GM12878 (cell line): ENCODE data around the gene MEAF6. TPM values are rescaled to one million over a fixed set of nuclear protein-coding genes. Genes with fewer than 3 reads are reported as not detected.

Source experiments
- ATAC-seq: fragments of 200-7000 bp; cut with Tn5 transposase; 3 replicates; pipeline ENCODE4 v1.9.1; 2020; ENCODE audit warnings: mild to moderate bottlenecking, moderate library complexity
- BruUV-seq: library from RNA; stranded (reverse); fragments of 400-500 nt; replicated peaks from 2 replicates; lab custom pipeline; 2021; lab: Mats Ljungman, UMichigan
- CTCF ChIA-PET: fragments of 300-600 bp; sonication (Branson Sonifier 250); formaldehyde crosslinking; extraction: SDS; loops from one replicate; lab custom pipeline; 2021; ENCODE audit warnings: inconsistent platforms; lab: Yijun Ruan, JAX
- POLR2A ChIA-PET: fragments of 350-600 bp; formaldehyde crosslinking; extraction: SDS; loops from one replicate; lab custom pipeline; 2021; ENCODE audit warnings: inconsistent platforms; lab: Charles Lee
- RAD21 ChIA-PET: fragments of 300-600 bp; sonication (Branson Sonifier 250); formaldehyde crosslinking; loops from one replicate; lab custom pipeline; 2023; ENCODE audit warnings: antibody characterized with exemption; ENCODE audit not compliant: unreplicated experiment; lab: Charles Lee
- SMC1A ChIA-PET: fragments of 300-600 bp; sonication (Branson Sonifier 250); formaldehyde crosslinking; loops from one replicate; lab custom pipeline; 2023; ENCODE audit not compliant: unreplicated experiment, uncharacterized antibody; lab: Charles Lee
- DNase-seq: peaks from one replicate; pipeline ENCODE4 v3.0.0-alpha.2; 2011; ENCODE audit warnings: low read depth, low spot score
- FAIRE-seq: peaks from 3 replicates; lab custom pipeline; 2011; peaks lifted over from hg19 to GRCh38; lab: Jason Lieb, UNC
- H2AFZ ChIP-seq: 2 replicates; pipeline ENCODE4 v1.6.0; 2011; ENCODE audit warnings: low read depth, low read length, control low read depth; ENCODE audit not compliant: control insufficient read depth
- H3K27ac ChIP-seq: 2 replicates; pipeline ENCODE4 v1.5.1; 2011; ENCODE audit warnings: control low read depth; ENCODE audit not compliant: control insufficient read depth, insufficient read depth
- H3K27me3 ChIP-seq, 2 experiments: replicated peaks in 1 of 2; 2 replicates each; pipeline versions ENCODE4 v1.6.0 to v1.6.1; 2011; ENCODE audit warnings: low read length in 1 of 2; ENCODE audit not compliant: control insufficient read depth in 2 of 2, insufficient read depth in 2 of 2
- H3K36me3 ChIP-seq, 2 experiments: 2 replicates each; pipeline ENCODE4 v1.5.1; 2011; ENCODE audit warnings: low read length in 1 of 2; ENCODE audit not compliant: control insufficient read depth in 2 of 2, insufficient read depth in 2 of 2
- H3K4me1 ChIP-seq: 2 replicates; pipeline ENCODE4 v1.6.1; 2011; ENCODE audit warnings: mild to moderate bottlenecking, low read length, moderate library complexity, mixed read lengths; ENCODE audit not compliant: control insufficient read depth, insufficient read depth
- H3K4me2 ChIP-seq: 2 replicates; pipeline ENCODE4 v1.6.0; 2011; ENCODE audit warnings: control low read depth; ENCODE audit not compliant: control insufficient read depth, insufficient read depth
- H3K4me3 ChIP-seq: fragments of 200-600 bp; sonication (generic); 2 replicates; pipeline ENCODE4 v1.5.1; 2016
- H3K79me2 ChIP-seq: 2 replicates; pipeline ENCODE4 v1.6.0; 2011; ENCODE audit warnings: low read length; ENCODE audit not compliant: control insufficient read depth, insufficient read depth
- H3K9ac ChIP-seq: 2 replicates; pipeline ENCODE4 v1.8.0; 2011; ENCODE audit warnings: low read length, control low read depth, mixed read lengths; ENCODE audit not compliant: control insufficient read depth, insufficient read depth
- H3K9me3 ChIP-seq: replicated peaks from 3 replicates; pipeline ENCODE4 v1.5.1; 2011; ENCODE audit warnings: mild to moderate bottlenecking, low read length; ENCODE audit not compliant: control insufficient read depth, insufficient read depth
- H4K20me1 ChIP-seq: 2 replicates; pipeline ENCODE4 v1.6.0; 2011; ENCODE audit not compliant: control insufficient read depth, insufficient read depth
- BCL11A ChIP-seq: IDR thresholded peaks from 2 replicates; pipeline ENCODE4 v1.6.1; 2011; ENCODE audit warnings: low read depth, low read length
- BRCA1 ChIP-seq: IDR thresholded peaks from 2 replicates; pipeline ENCODE4 v1.6.1; 2011; ENCODE audit warnings: low read depth, low read length, improper control_type of control experiment
- FOXK2 ChIP-seq: fragments of 450-650 bp; IDR thresholded peaks from 2 replicates; pipeline ENCODE4 v1.6.1; 2017; ENCODE audit warnings: mild to moderate bottlenecking, moderate library complexity
- HCFC1 ChIP-seq: fragments of 150-350 bp; IDR thresholded peaks from 2 replicates; pipeline ENCODE4 v1.6.1; 2014; ENCODE audit warnings: low read length
- HDGF ChIP-seq: fragments of 450-650 bp; IDR thresholded peaks from 2 replicates; pipeline ENCODE4 v1.6.1; 2016; ENCODE audit warnings: antibody characterized with exemption
- MXI1 ChIP-seq: fragments of 150-350 bp; IDR thresholded peaks from 2 replicates; pipeline ENCODE4 v1.6.1; 2011; ENCODE audit warnings: low read depth, mild to moderate bottlenecking, inconsistent platforms, low read length, improper control_type of control experiment
- NFIC ChIP-seq: IDR thresholded peaks from 2 replicates; pipeline ENCODE4 v1.6.1; 2012; ENCODE audit warnings: low read depth, mild to moderate bottlenecking, inconsistent platforms, low read length, moderate library complexity
- SIX5 ChIP-seq: IDR thresholded peaks from 2 replicates; pipeline ENCODE4 v1.6.1; 2011; ENCODE audit warnings: mild to moderate bottlenecking, low read depth, low read length, moderate library complexity; ENCODE audit not compliant: severe bottlenecking
- ZNF622 ChIP-seq: fragments of 450-650 bp; IDR thresholded peaks from 2 replicates; pipeline ENCODE4 v1.6.1; 2017; ENCODE audit warnings: mild to moderate bottlenecking, inconsistent platforms
- WGBS: methylation state at CpG from one replicate; pipeline ENCODE4 v1.1.6; 2016; ENCODE audit warnings: low lambda C conversion rate; ENCODE audit not compliant: insufficient replicate concordance, insufficient coverage; ENCODE audit errors: missing lambda C conversion rate; 5-methylcytosine and 5-hydroxymethylcytosine counted together
- in situ Hi-C: fragments of 300-500 bp; cut with MboI; formaldehyde crosslinking; loops from 9 replicates; pipeline ENCODE4 v1.14.3; 2018; ENCODE audit warnings: mixed read lengths
- intact Hi-C: fragments of 100-400 bp; cut with micrococcal nuclease; formaldehyde crosslinking; loops from one replicate; pipeline ENCODE4 v1.14.2; 2022; ENCODE audit not compliant: unreplicated experiment
- polyA plus RNA-seq, 11 experiments: library from polyadenylated mRNA; depleted of rRNA in 4 of 11; unstranded in 6 of 11; stranded (reverse) in 5 of 11; fragments of >200 nt; fragmentation: Nextera tagmentation in 4 of 11; fragmentation: Illumina TruSeq in 1 of 11; extraction: Ambion mirVana in 4 of 11; extraction: Trizol in 1 of 11; gene quantifications; 1 replicate in 1 of 11; 2 replicates in 10 of 11; pipeline versions ENCODE4 v1.2.1 to v1.2.3, GENCODE V29; 2011 to 2016; ENCODE audit warnings: inconsistent platforms in 2 of 11, missing spikeins in 2 of 11, low read depth in 1 of 11
- total RNA-seq, 4 experiments: library from RNA; depleted of rRNA in 3 of 4; stranded (reverse); fragments of >200 nt in 3 of 4; fragmentation: Illumina TruSeq in 1 of 4; extraction: Trizol in 1 of 4; gene quantifications; 2 replicates each; pipeline versions ENCODE4 v1.2.1 to v1.2.3, GENCODE V29; 2013 to 2021
- TF ChIP-seq, protein P1 (sequence below): fragments of 450-650 bp; conservative IDR thresholded peaks from 2 replicates; pipeline ENCODE4 v1.6.1; 2017; ENCODE audit warnings: mild to moderate bottlenecking, moderate library complexity

Gene MEAF6
- total and polyA plus RNA-seq, 10 of the 15 experiments (the other 5 are each of a cell fraction or from before 2014, with no cell fraction given), result 30.8 to 75.0 (median 58.1) TPM

DNA sequence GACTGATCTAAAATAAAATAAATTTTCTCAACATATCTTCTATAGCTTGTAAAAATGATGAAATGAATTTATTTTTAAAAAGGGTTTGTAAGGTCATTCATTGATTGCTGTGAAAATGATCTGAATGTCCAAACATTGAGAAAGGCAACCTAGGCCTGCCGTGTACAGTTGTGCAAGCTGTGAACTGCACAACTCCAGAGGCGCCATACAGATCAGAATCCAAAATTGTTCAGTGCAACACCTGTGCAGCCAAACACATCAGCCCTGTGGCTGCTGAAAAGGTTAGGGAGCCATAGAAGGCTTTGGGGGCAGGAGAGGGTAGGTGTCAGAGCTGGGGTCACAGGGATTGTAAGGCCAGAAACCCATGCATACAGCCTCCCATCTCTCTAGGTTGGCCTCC, 50.1 kb downstream of the MEAF6 start (continued):
- TF ChIP-seq, protein P1, sequence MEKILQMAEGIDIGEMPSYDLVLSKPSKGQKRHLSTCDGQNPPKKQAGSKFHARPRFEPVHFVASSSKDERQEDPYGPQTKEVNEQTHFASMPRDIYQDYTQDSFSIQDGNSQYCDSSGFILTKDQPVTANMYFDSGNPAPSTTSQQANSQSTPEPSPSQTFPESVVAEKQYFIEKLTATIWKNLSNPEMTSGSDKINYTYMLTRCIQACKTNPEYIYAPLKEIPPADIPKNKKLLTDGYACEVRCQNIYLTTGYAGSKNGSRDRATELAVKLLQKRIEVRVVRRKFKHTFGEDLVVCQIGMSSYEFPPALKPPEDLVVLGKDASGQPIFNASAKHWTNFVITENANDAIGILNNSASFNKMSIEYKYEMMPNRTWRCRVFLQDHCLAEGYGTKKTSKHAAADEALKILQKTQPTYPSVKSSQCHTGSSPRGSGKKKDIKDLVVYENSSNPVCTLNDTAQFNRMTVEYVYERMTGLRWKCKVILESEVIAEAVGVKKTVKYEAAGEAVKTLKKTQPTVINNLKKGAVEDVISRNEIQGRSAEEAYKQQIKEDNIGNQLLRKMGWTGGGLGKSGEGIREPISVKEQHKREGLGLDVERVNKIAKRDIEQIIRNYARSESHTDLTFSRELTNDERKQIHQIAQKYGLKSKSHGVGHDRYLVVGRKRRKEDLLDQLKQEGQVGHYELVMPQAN, result no peak
- TF ChIP-seq NFIC, result no peak

DNA sequence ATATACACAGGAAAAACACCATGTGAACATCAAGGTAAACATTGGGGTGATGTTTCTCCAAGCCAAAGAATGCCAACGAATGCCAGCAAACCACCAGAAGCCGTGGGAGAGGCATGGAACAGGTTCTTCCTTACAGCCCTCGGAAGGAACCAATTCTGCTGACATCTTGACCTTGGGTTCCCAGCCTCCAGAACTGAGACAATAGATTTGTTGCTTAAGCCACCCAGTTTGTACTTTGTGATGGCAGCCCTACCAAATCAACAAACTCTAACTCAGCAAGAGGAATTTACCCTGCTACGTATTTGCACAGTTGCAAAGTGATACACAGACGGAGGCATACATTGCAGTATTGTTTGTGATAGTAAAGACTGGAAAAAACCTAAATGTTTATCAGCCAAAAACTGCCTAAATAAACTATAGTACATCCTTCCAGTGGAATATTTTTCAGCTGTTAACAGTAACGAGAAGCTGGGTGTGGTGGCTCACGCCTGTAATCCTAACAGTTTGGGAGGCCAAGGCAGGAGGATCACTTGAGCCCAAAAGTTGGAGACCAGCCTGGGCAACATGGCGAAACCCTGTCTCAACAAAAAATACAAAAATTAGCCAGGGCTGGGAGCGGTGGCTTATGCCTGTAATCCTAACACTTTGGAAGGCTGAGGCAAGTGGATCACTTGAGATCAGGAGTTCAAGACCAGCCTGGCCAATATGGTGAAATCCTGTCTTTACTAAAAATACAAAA, 52.7 kb downstream of the MEAF6 start:
- Histone ChIP-seq H3K4me1 (no peaks in the 10 kb centered on the region), H4K20me1 (no peaks in the 10 kb centered on the region), H3K4me2 (no peak overlapping the region), H3K27me3 (no peaks in the 10 kb centered on the region), H3K27ac (no peak overlapping the region), H2AFZ (no peak overlapping the region), H3K9ac (no peak overlapping the region), H3K79me2 (no peaks in the 10 kb centered on the region), H3K4me3 (no peak overlapping the region), H3K36me3 (no peaks in the 10 kb centered on the region)
- ChIA-PET RAD21 (interaction anchor here (0.7 to 15.1 kb wide), 2 partner anchors 26 to 227 kb away, joined by 3 to 166 read pairs; no protein-coding TSS in a partner anchor), SMC1A (no interaction called here), CTCF (interaction anchor here (0.7 to 9.5 kb wide), 3 partner anchors 25 to 99 kb away, joined by 3 to 99 read pairs (median 3); no protein-coding TSS in a partner anchor), POLR2A (interaction anchor here (0.8 to 1.0 kb wide), 2 partner anchors 15 to 24 kb away, joined by 4 read pairs; no protein-coding TSS in a partner anchor)
- 74% methylated on average over 9 of the region's 9 CpGs for WGBS
- no TSS peak for BruUV-seq
- TF ChIP-seq BCL11A (no peak), HDGF (no peak), SIX5 (no peak), BRCA1 (no peak), HCFC1 (no peak), MXI1 (no peak), FOXK2 (no peak), ZNF622 (no peak)
- TF ChIP-seq, all 136 proteins: peak for 0
- DNase-seq (no peak), ATAC-seq (no peak), FAIRE-seq (no peak)
- in situ Hi-C loops, result no loop called here
- intact Hi-C loops, result no loop called here
- no peaks in the 10 kb centered on the region for H3K9me3 ChIP-seq
